Measurements from ENCODE around the gene PIK3CD. TPM values are rescaled to one million over a fixed set of nuclear protein-coding genes. Genes with fewer than 3 reads are reported as not detected.
"Not testable (repeated sequence)": the region's sequence is repeated elsewhere in the genome, so short reads cannot be mapped to it uniquely, and the experiment has no call there.

Gene PIK3CD
- total RNA-seq, 1 donor: 3.0 TPM

GRCh38 chr1:9706178-9706577 is 54.6 kb downstream of the PIK3CD start:
- no peak for DNase-seq (ENCODE audit: low read depth)
- TF ChIP-seq CTCF (IDR thresholded peaks at IDR 0.05; ENCODE audit: insufficient read depth, low read length): no peak

GRCh38 chr1:9710037-9710436 is 58.5 kb downstream of the PIK3CD start:
- no peak for DNase-seq (ENCODE audit: low read depth)
- no peak for TF ChIP-seq CTCF (IDR thresholded peaks at IDR 0.05; ENCODE audit: insufficient read depth, low read length)
- no peak overlapping the region for H3K4me3 ChIP-seq (ENCODE audit: low read depth, low read length)

More at GRCh38 chr1:9706178-9706577, 54.6 kb downstream of the PIK3CD start:
- H3K4me3 ChIP-seq (ENCODE audit: low read depth, low read length): no peak overlapping the region

GRCh38 chr1:9711466-9712020 is 60.0 kb downstream of the PIK3CD start:
- DNase-seq (ENCODE audit: low read depth): no peak
- no peak overlapping the region for H3K4me3 ChIP-seq (ENCODE audit: low read depth, low read length)
- TF ChIP-seq CTCF (IDR thresholded peaks at IDR 0.05; ENCODE audit: insufficient read depth, low read length): no peak

- not testable (repeated sequence) for H3K4me3 ChIP-seq (ENCODE audit: low read depth, low read length); DNase-seq (ENCODE audit: low read depth)
Measured at GRCh38 chr1:9712767-9713166, 61.2 kb downstream of the PIK3CD start.

GRCh38 chr1:9714257-9714718 is 62.8 kb downstream of the PIK3CD start:
- DNase-seq (ENCODE audit: low read depth): no peak
- no peak for TF ChIP-seq CTCF (IDR thresholded peaks at IDR 0.05; ENCODE audit: insufficient read depth, low read length)
- H3K4me3 ChIP-seq (ENCODE audit: low read depth, low read length): no peak overlapping the region

GRCh38 chr1:9715536-9716226 is 64.2 kb downstream of the PIK3CD start:
- DNase-seq (ENCODE audit: low read depth): no peak
- H3K4me3 ChIP-seq (ENCODE audit: low read depth, low read length): no peak overlapping the region
- no peak for TF ChIP-seq CTCF (IDR thresholded peaks at IDR 0.05; ENCODE audit: insufficient read depth, low read length)

GRCh38 chr1:9716404-9717192 is 65.1 kb downstream of the PIK3CD start:
- no peak for DNase-seq (ENCODE audit: low read depth)
- TF ChIP-seq CTCF (IDR thresholded peaks at IDR 0.05; ENCODE audit: insufficient read depth, low read length): no peak
- no peak overlapping the region for H3K4me3 ChIP-seq (ENCODE audit: low read depth, low read length)
